Activated CD8-positive, alpha-beta T cell treated with anti-CD3 and anti-CD28 coated beads for 36 hours (primary cell): ENCODE data around the gene VPS13D. TPM values are rescaled to one million over a fixed set of nuclear protein-coding genes. Genes with fewer than 3 reads are reported as not detected.

Experiments
- ATAC-seq: fragments of 200-7000 bp; cut with Tn5 transposase; one replicate; pipeline ENCODE4 v1.10.0; 2021; ENCODE audit warnings: mild to moderate bottlenecking, moderate library complexity
- CTCF ChIA-PET: fragments of 350-600 bp; sonication (Branson Sonifier 250); formaldehyde crosslinking; loops from one replicate; lab custom pipeline; 2021; ENCODE audit warnings: antibody characterized with exemption; lab: Charles Lee
- POLR2A ChIA-PET: fragments of 350-600 bp; sonication (Branson Sonifier 250); formaldehyde crosslinking; loops from one replicate; lab custom pipeline; 2021; ENCODE audit warnings: antibody characterized with exemption; lab: Charles Lee
- DNase-seq: peaks from one replicate; pipeline ENCODE4 v3.0.0-alpha.2; 2020
- H3K27ac Mint-ChIP-seq: one replicate; pipeline ENCODE4 v1.8.0; 2021; ENCODE audit warnings: mild to moderate bottlenecking, mixed read lengths
- H3K27me3 Mint-ChIP-seq: one replicate; pipeline ENCODE4 v1.8.0; 2021; ENCODE audit warnings: mixed read lengths
- H3K36me3 Mint-ChIP-seq: one replicate; pipeline ENCODE4 v1.8.0; 2021; ENCODE audit warnings: low read depth, mixed read lengths
- H3K4me1 Mint-ChIP-seq: one replicate; pipeline ENCODE4 v1.8.0; 2021; ENCODE audit warnings: low read depth, mixed read lengths
- H3K4me3 Mint-ChIP-seq: one replicate; pipeline ENCODE4 v1.8.0; 2021; ENCODE audit warnings: mild to moderate bottlenecking, moderate library complexity, mixed read lengths
- H3K9me3 Mint-ChIP-seq: one replicate; pipeline ENCODE4 v1.8.0; 2021; ENCODE audit warnings: mixed read lengths
- CTCF ChIP-seq: fragments of 200-600 bp; IDR thresholded peaks from one replicate; pipeline ENCODE4 v1.8.0; 2022; ENCODE audit warnings: antibody characterized with exemption, mild to moderate bottlenecking
- intact Hi-C: fragments of 100-400 bp; cut with micrococcal nuclease; formaldehyde crosslinking; loops from one replicate; pipeline ENCODE4 v1.10.0; 2022
- total RNA-seq, 2 experiments: library from RNA; stranded (reverse); gene quantifications; one replicate each; pipeline ENCODE4 v1.2.3, GENCODE V29; 2021

Gene VPS13D
- total RNA-seq, 2 experiments from 2014 or later = 28.1 to 30.7 TPM

GRCh38 chr1:12279728-12280464 is 50.1 kb downstream of the VPS13D start:
- Mint-ChIP-seq H3K36me3 (peaks cover 52% of the 10 kb centered on the region), H3K9me3 (no peaks in the 10 kb centered on the region), H3K4me3 (no peak overlapping the region), H3K27me3 (no peaks in the 10 kb centered on the region), H3K4me1 (no peaks in the 10 kb centered on the region), H3K27ac (no peak overlapping the region)
- DNase-seq (no peak), ATAC-seq (no peak)
- TF ChIP-seq CTCF = no peak
- CTCF ChIA-PET = interaction anchor here (0.9 to 11.0 kb wide), 4 partner anchors 8 to 378 kb away, joined by 3 to 128 read pairs (median 16); no protein-coding TSS in a partner anchor
- intact Hi-C loops = loop anchor here (10.0 kb wide), 1 partner anchor 375 kb away; no protein-coding TSS in a partner anchor
- POLR2A ChIA-PET = interaction anchor here (1.2 kb wide), 1 partner anchor 12 kb away, joined by 4 read pairs; no protein-coding TSS in a partner anchor

GRCh38 chr1:12282142-12282541 is 52.3 kb downstream of the VPS13D start:
- Mint-ChIP-seq H3K27me3 (no peaks in the 10 kb centered on the region), H3K4me3 (no peak overlapping the region), H3K36me3 (peaks cover 41% of the 10 kb centered on the region), H3K4me1 (peaks cover 4% of the 10 kb centered on the region), H3K27ac (no peak overlapping the region), H3K9me3 (no peaks in the 10 kb centered on the region)
- TF ChIP-seq CTCF = no peak
- CTCF ChIA-PET = interaction anchor here (0.6 to 0.8 kb wide), 2 partner anchors 11 to 71 kb away, joined by 3 read pairs; no protein-coding TSS in a partner anchor
- DNase-seq (no peak), ATAC-seq (no peak)
- intact Hi-C loops = no loop called here
- POLR2A ChIA-PET = no interaction called here

DNA sequence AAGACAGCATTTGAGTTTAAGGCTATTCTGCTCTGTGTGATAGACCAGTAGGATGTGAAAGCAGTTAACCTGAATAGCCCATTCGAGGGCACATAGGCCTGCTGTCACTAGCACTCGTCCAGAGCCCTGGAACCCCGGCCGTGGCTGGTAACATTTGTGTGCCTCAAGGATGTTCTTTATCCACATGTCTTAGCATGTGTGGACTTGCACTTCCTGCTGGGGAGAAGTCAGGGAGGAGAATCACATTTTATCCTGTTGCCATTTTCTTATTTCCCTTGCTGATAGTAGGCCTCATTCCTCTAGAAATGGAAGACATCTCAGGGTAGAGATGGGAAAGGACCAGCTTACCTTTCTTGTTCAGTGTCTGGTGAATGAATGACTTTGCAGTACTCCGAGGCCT is 54.7 kb downstream of the VPS13D start:
- Mint-ChIP-seq H3K4me3 (no peak overlapping the region), H3K9me3 (no peaks in the 10 kb centered on the region), H3K36me3 (peaks cover 29% of the 10 kb centered on the region), H3K4me1 (peaks cover 6% of the 10 kb centered on the region), H3K27me3 (no peaks in the 10 kb centered on the region), H3K27ac (no peak overlapping the region)
- ChIA-PET POLR2A (no interaction called here), CTCF (interaction anchor here (1.0 to 1.4 kb wide), 2 partner anchors 160 to 166 kb away, joined by 3 read pairs; no protein-coding TSS in a partner anchor)
- no peak for ATAC-seq
- intact Hi-C loops = no loop called here
- TF ChIP-seq CTCF = no peak
- DNase-seq = no peak

- Mint-ChIP-seq H3K27me3 (no peaks in the 10 kb centered on the region), H3K4me3 (no peak overlapping the region), H3K9me3 (no peaks in the 10 kb centered on the region), H3K27ac (no peak overlapping the region), H3K36me3 (peaks cover 25% of the 10 kb centered on the region), H3K4me1 (peaks cover 6% of the 10 kb centered on the region)
- ChIA-PET POLR2A (no interaction called here), CTCF (interaction anchor here (4.3 kb wide), 1 partner anchor 8 kb away, joined by 27 read pairs; no protein-coding TSS in a partner anchor)
- ATAC-seq (no peak), DNase-seq (no peak)
- TF ChIP-seq CTCF = no peak
- intact Hi-C loops = no loop called here
Observed at GRCh38 chr1:12285496-12286143, 55.8 kb downstream of the VPS13D start.
